GM19397 (cell line): Measurements from ENCODE around the gene ROR2.
A peak's percentile ranks its signal among the peaks of the same experiment; 100 is the strongest.

Source experiments
- ATAC-seq: cut with Tn5 transposase; IDR thresholded peaks from one replicate; pipeline ENCODE4 v1.9.1; 2021; ENCODE audit warnings: mild to moderate bottlenecking, moderate library complexity; ENCODE audit not compliant: unreplicated experiment

The ROR2 gene

GRCh38 chr9:91726406-91727100 lies 223.5 kb downstream of the ROR2 start:
- ATAC-seq: no peak

GRCh38 chr9:91725651-91726050 lies 224.4 kb downstream of the ROR2 start:
- ATAC-seq: no peak

DNA sequence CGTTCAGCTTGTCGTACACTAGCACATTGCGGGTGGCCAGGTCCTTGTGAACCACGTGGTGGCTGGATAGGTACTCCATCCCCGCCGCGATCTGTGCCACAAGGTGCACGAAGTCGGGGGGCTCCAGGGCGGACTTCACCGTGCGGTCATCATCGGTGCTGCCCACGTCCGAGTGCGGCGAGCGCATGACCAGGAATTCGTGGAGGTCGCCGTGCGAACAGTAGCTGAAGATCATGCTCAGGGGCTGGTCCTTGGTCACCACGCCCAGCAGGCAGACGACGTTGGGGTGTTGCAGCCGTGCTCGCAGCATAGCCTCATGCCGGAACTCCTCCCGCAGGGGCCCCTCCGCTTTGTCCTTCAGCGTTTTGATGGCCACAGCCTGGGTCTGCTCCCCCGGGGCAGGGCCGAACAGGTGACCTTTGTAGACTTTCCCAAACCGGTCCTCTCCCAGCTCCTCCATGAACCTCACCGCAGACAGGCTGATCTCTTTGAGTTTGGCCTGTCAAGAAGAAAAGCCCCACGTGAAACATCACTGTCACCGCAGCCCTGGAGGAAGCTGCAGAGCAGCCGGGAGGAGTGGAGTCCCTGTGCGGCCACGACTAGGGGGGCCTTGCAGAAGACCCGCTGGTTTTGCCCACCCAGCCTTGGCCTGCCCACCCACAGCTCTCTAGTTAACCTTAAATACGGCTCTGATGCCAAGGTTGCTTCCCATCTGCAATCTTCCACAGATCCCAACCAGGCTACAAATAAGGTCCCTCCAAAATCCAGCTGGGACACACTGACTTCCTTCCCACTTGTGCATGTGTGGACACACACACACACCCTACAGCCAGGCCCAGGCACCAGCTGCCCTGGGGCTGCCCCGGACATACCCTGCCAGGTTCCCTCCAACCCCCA lies 225.2 kb downstream of the ROR2 start:
- no peak for ATAC-seq

DNA sequence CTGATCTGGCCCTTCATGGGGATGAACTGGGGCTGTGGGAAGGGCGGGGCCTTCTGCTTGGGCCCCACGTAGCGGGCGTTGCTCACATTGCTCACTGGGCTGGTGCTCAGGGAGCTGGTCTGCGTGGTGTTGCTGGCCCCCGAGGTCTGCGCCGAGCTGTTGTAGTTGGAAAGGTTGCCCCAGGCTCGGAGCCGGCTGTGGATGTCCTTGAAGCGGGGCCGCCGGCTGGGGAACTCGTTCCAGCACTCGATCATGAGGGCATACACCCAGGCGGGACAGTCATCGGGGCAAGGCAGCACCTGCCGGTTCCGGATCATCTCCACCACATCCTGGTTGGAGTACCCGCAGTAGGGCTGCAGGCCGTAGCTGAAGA lies 226.0 kb downstream of the ROR2 start:
- no peak for ATAC-seq

GRCh38 chr9:91723420-91724067 lies 226.5 kb downstream of the ROR2 start:
- ATAC-seq: no peak

GRCh38 chr9:91720751-91721705 lies 229.0 kb downstream of the ROR2 start:
- no peak for ATAC-seq

DNA sequence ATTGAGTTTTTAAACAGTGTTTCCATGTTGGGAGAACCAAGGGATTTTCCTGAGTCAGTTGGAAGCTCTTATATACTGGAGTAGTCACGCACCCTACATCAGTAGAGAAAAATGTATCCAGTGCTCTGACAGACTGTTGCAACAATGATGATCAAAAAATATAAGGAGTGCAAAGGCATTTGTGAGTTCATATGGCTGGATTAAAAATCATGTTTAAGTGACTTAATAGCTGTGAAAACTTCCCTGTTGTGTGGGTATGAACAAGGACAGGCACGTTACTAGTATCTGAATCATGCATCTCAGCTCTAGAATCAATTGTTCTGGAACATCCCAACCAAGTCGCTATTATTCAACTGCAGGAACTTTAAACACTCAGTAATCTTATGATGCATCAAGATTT lies 229.7 kb downstream of the ROR2 start:
- no peak for ATAC-seq

- ATAC-seq: no peak
These were observed 232.0 kb downstream of the ROR2 start for GRCh38 chr9:91718071-91718470.

GRCh38 chr9:91716815-91717214 lies 233.2 kb downstream of the ROR2 start:
- no peak for ATAC-seq

DNA sequence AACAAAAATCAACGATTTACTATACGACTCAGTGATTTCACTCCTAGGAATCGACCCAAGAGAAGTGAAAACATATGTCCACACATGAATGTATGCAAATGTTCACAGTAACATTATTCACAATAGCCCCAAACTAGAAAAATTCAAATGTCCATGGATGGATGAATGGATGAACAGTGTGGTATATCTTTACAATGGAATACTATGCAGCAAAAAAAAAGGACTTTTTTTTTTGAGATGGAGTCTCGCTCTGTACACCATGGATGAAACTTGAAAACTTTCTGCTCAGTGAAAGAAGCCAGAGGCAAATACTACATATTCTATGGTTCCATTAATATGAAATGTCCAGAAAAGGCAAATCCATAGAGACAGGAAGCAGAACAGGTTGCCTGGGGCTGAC lies 233.8 kb downstream of the ROR2 start:
- no peak for ATAC-seq

DNA sequence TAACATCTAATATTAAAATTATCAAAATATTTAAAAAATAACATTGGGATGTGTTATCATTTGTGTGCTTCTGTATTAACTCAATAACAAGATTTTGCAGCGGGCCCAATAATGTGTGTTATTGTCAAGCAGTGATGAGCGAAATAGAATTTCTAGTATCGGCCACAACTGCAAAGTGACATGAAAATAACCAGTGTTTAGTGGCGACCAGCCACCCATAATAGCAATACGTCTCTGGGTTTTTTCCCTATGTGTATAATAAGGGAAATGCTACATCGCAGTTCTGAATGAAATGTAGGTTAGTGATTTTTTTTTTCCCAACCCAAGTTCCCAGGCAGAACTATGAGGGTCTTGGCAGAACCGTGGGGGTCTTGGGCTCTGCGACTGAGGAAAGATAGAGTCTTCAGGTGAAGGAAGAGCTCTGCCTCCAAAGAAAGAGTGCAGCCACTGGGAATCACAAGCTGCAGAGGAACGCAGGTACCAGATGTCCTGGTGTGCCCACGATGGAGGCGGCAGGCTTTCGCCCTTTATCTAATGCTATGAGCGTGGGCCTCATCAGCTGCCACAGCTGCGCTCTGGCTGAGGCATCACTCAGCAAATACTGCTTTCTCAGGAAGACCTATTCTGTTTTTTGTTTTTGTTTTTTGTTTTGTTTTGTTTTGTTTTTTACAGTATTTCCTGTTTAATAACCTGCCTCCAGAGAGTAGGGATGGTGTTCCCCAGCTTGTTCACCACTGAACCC lies 235.0 kb downstream of the ROR2 start:
- ATAC-seq: no peak

GRCh38 chr9:91714020-91714806 lies 235.8 kb downstream of the ROR2 start:
- ATAC-seq: no peak

DNA sequence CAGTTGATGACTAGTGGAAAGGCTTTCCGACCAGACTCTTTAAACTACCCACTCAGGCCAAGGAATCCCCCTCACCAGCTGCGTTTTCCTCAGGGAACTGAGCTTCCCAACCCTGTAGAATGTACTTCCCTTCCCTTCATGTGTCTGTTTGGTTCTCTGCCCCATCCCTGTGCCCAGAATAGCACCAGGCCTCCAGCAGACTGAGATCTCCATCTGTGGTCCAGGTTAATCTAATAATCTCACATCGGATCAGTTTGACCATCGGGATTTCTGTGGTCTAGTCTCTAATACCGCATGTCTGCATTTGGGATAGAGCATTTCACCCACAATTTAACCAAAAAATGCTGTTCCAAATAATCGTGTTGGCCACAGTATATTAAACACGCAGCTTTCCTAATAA lies 237.2 kb downstream of the ROR2 start:
- ATAC-seq: no peak

- ATAC-seq: peak; percentile 80
These were observed 238.1 kb downstream of the ROR2 start for GRCh38 chr9:91711755-91712601.

DNA sequence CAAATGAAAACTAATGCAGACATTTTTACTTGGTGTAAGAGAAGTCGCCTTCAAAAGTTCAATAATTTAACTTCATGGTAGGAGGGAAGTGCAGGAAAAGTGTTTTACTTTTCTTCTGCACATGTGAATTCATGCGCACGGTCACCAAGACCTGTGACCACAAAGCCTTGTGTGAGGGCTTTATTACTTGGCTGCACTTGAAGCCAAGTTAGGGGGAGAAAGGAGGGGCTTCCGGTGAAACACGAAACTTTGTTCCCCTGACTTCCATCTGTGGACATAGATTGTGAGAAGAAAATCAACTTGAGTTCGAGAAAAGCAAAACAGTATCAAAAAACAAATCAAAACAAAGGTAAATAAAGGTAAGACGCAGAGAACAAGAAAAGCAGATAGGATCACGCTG lies 239.9 kb downstream of the ROR2 start:
- ATAC-seq: no peak

DNA sequence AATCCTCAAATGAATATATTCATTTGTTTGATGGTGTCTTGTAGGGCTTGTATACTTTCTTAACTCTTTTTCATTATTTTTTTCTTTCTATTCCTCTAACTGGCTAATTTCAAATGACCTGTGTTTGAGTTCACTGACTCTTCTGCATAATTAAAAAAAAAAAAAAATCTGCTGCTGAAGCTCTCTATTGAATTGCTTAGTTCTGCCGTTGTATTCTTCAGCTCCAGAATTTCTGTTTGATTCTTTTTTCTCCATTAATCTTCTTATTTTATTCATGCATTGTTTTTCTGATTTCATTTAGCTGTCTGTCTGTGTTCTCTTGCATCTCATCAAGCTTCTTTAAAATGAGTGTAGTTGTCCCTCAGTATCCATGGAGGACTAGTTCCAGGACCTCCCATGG lies 244.6 kb downstream of the ROR2 start:
- ATAC-seq: no peak

GRCh38 chr9:91700475-91700874 lies 249.6 kb downstream of the ROR2 start:
- no peak for ATAC-seq

DNA sequence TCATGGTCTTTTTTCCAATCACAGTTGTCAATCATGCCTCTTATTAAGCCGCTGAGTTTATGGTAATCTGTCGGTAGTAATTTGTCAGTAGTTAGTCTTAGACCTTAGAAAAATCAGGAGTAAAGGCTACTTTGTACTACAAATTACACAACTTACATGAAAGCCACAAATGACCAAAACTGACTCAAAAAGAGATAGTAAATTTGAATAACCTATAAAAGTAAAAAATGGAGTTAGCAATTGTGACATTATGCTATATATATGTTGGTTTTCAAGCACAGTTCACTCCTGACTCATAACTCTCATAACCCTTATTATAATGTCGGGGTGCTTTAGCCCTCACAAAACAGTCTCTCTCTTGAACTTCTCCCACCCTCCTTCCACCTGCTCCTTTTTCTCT lies 251.8 kb downstream of the ROR2 start:
- ATAC-seq: no peak
